Measurements from ENCODE around the gene HIP1R.

The HIP1R gene

GRCh38 chr12:122830517-122831214 lies 4.6 kb upstream of the HIP1R start:
- DNase-seq (ENCODE audit: low read depth, low spot score): no peak

- DNase-seq (ENCODE audit: low read depth, low spot score): no peak
Measured at GRCh38 chr12:122834104-122834920, 945 bp upstream of the HIP1R start.

- DNase-seq (ENCODE audit: low read depth, low spot score): no peak
Measured at GRCh38 chr12:122835750-122836026, 431 bp downstream of the HIP1R start.

- DNase-seq (ENCODE audit: low read depth, low spot score): no peak
Measured at GRCh38 chr12:122836027-122836921, 1.0 kb downstream of the HIP1R start.

GRCh38 chr12:122837306-122838265 lies 2.3 kb downstream of the HIP1R start:
- no peak for DNase-seq (ENCODE audit: low read depth, low spot score)

- no peak for DNase-seq (ENCODE audit: low read depth, low spot score)
Measured at GRCh38 chr12:122838841-122839240, 3.6 kb downstream of the HIP1R start.

GRCh38 chr12:122839907-122840554 lies 4.8 kb downstream of the HIP1R start:
- DNase-seq (ENCODE audit: low read depth, low spot score): no peak

GRCh38 chr12:122840580-122841513 lies 5.6 kb downstream of the HIP1R start:
- no peak for DNase-seq (ENCODE audit: low read depth, low spot score)

- DNase-seq (ENCODE audit: low read depth, low spot score): no peak
Measured at GRCh38 chr12:122841544-122842321, 6.5 kb downstream of the HIP1R start.

- DNase-seq (ENCODE audit: low read depth, low spot score): no peak
Measured at GRCh38 chr12:122842505-122843405, 7.5 kb downstream of the HIP1R start.

GRCh38 chr12:122843455-122843854 lies 8.2 kb downstream of the HIP1R start:
- no peak for DNase-seq (ENCODE audit: low read depth, low spot score)

GRCh38 chr12:122844366-122844971 lies 9.2 kb downstream of the HIP1R start:
- no peak for DNase-seq (ENCODE audit: low read depth, low spot score)

GRCh38 chr12:122845041-122845864 lies 10.0 kb downstream of the HIP1R start:
- DNase-seq (ENCODE audit: low read depth, low spot score): no peak

GRCh38 chr12:122845865-122846621 lies 10.8 kb downstream of the HIP1R start:
- no peak for DNase-seq (ENCODE audit: low read depth, low spot score)
